GM18505 (cell line): ENCODE data around the gene EHBP1.

Experiments
- ATAC-seq: cut with Tn5 transposase; IDR thresholded peaks from one replicate; pipeline ENCODE4 v1.9.1; 2021; ENCODE audit not compliant: unreplicated experiment
- POLR2A ChIP-seq: IDR thresholded peaks from 4 replicates; pipeline ENCODE4 v1.6.1; 2011; ENCODE audit warnings: borderline replicate concordance; ENCODE audit not compliant: insufficient read depth, insufficient read length; ENCODE audit errors: extremely low read depth

EHBP1 gene

DNA sequence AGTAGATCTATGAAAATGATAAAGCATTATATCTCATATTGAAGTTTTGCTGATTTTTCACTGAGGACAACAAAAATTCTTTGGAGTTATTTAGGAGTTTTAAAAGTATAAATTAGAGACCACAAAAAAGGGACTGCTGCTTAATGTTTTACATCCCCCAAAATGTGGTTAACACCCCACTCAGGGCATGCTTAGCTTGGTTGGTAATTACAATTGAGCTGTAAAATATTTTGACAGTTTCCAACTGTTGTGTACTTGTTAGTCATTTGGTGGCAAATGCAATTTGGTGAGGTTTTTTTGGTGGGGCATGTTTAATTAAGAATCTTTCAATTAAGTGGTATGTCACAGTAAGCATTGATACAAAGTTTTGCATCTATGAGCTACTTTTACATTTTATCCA lies 207.8 kb downstream of the EHBP1 start:
- TF ChIP-seq POLR2A: no peak
- ATAC-seq: no peak

DNA sequence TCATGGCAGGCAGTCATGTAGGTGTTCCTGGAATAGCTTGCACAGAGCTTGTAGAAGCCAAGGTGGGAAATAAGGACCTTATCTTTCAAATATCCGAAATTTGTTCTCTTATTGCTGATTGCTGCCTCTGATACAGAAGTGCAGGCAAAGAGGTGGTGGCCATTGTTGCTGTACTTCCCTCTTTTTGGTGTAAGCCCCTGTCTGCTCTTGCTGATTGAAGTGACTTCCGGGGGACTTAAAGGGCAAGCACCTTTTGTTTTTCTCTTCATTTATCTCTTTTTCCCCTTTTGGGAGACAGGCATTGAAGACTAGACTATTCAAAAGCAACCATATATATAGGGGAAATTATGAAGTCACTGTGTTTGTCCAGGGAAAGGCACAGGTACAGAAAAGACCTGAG lies 213.5 kb downstream of the EHBP1 start:
- no peak for TF ChIP-seq POLR2A
- no peak for ATAC-seq

DNA sequence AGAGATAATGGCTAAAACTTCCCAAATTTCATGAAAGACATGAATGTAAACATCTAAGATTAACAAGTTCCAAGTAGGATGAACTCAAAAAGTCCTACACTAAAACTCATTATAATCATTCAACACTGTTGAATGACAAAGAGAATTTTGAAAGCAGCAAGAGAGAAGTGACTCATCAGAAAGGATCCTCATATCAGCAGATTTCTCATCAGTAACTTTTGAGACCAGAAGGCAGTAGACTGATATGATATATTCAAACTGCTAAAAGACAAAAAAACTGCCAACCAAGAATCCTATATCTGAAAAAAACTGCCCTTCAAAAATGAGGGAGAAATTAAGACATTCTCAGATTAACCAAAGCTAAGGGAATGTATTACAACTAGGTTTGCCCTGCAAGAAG lies 214.6 kb downstream of the EHBP1 start:
- TF ChIP-seq POLR2A: no peak
- ATAC-seq: no peak

DNA sequence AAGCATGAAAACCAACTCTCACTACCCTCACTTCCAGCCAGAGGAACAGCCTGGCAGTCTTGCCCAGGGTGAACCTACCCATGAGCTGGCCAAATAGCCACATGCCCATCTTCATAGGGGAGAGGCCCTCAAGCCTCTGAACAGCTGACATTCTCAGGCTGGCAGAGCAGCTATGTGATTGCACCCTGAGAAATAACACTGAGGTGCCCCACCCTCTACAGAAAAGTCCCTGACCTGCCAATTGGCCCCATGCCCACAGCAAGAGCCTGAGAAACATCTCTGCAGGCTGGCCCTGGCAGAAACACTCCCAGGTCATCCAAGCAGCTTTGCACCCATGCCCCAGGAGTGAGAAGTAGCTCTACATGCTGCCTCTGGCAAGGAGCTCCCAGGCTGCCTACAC lies 217.7 kb downstream of the EHBP1 start:
- no peak for TF ChIP-seq POLR2A
- ATAC-seq: no peak

DNA sequence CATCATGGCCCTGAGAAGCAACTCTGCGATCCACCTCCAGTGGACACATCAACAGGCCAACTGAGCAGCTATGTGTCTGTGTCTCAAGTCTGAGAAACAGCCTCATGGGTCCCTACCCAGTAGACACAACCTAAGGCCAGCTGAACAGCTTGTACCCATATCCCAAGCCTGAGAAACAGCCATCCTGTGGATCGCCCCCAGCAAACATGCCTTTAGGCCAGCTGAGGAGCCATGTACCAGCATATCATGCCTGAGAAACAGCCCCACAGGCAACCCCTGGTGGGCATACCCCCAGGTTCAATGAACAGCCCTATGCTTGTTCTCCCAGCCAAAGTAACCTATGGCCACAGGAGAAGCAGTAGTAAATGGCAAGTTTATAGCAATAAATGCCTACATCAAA lies 218.4 kb downstream of the EHBP1 start:
- TF ChIP-seq POLR2A: no peak
- no peak for ATAC-seq

DNA sequence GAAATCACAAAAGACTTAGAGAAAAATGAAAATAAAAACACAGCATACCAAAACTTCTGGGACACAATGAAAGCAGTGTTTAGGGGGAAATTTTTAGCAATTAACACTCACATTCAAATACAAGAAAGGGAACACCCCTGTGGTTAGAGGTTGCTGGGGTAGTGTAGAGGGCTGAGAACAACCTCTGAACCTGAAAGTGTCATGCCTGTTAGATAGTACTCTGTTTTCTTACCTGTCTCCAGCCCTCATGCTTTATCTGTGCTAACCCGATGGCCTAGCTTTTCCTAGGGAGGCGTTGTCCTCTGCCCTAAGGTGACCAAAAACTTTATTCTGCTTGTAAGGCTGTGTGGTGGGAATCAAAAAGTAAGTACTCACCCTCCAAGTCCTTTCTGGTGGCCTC lies 222.5 kb downstream of the EHBP1 start:
- no peak for ATAC-seq
- no peak for TF ChIP-seq POLR2A

DNA sequence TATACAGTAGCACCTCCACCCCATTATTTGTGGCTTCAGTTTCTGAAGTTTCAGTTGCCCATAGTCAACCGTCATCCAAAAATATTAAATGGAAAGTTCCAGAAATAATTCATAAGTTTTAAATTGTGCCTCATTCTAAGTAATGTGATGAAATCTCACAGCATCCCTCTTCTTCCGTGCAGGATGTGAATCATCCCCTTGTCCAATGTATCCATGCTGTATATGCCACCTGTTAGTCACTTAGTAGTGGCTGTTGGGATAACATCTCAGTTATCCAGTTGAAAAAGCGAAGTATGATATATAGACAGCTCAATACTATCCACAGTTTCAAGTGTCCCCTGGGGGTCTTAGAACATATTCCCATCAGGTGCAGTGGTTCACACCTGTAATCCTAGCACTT lies 226.0 kb downstream of the EHBP1 start:
- ATAC-seq: no peak
- no peak for TF ChIP-seq POLR2A

DNA sequence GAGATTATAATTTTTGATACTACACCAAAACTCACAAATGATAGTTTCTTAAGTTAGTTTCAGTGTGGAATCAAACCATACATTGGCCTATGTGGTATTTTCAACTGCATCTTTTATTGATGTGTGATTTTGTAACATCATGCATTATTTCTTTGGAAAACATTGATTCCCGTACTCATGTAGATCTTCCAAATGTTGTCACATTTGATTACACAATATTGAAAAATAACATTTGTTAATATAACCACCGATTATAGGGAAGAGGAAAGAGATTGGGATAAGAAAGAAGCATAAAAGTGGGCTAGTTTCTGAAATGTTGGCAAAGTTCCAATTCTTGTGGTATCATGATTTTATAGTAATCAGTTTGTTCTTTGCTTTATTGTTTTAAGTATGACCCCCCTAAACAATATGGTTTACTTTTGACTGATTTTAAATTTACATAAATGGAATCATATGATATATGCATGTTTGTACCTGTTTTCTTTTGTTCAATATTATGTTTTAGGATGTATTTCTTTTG lies 227.9 kb downstream of the EHBP1 start:
- no peak for ATAC-seq
- no peak for TF ChIP-seq POLR2A

DNA sequence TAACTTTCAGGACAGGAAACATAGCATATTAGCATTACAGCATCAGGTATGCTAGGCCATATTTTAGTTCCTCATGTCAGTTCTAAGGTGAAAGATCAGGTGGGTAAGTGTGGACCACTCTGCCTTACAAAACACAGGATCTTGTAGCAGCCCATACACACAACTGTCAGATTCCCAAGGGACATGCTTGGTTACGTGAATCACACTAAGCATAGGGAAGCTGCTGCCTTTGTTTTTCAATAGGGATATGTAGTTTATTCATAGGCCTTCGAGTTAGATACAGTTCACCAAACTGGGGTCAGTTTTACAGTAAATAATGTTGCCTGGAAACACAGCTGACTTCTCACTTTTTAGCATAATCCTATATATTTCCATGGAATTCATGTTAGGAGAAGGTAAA lies 229.0 kb downstream of the EHBP1 start:
- no peak for ATAC-seq
- TF ChIP-seq POLR2A: no peak

DNA sequence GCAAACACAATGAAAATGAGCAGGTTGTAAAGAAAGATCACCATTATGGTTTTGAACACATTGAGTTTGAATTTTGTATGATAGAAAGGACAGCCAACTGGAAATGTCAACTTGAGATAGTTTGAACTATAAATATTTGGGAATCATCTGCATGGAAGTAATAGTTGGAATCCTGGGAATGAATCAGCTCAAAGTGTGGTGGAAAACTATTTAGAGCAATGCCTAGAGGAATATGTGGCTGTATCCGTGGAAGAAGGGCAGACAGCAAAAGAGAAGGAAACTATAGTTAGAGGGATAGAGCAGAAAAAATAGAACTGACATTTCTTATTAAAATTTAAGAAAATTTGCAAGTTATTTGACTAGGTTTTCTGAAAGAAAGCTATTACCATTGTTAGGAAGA lies 232.6 kb downstream of the EHBP1 start:
- no peak for TF ChIP-seq POLR2A
- ATAC-seq: no peak

DNA sequence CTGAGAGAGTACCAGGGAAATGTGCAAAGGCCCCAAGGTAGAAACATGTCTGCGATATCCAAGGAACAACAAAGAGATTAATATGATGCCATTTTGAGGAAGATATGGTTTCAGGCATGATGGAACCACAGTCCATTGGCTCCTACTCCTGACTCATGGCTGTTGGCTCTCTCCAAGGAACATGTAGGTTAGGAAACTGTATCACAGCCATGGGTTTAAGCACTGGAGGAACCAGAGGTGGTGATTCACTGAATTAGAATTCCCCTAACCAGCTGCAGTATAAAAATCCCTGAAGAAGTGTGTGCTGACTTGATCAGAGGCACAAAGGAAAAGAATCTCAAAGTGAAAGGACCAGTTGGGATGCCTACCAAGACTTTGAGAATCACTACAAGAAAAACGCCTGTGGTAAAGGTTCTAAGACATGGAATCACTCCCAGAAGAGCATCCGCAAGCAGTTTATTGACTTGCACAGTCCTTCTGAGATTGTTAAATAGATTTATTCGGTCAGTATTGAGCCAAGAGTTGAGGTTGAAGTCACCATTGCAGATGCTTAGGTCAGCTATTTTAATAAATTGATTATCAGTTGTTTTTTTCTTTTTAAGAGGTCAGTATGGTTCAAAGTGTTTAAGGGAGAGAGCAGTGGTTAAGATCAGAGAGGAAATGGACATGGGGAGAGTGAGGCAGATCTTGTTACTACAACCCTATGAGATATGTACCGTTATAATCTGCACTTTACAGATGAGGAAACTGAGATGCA lies 234.4 kb downstream of the EHBP1 start:
- no peak for TF ChIP-seq POLR2A
- no peak for ATAC-seq

DNA sequence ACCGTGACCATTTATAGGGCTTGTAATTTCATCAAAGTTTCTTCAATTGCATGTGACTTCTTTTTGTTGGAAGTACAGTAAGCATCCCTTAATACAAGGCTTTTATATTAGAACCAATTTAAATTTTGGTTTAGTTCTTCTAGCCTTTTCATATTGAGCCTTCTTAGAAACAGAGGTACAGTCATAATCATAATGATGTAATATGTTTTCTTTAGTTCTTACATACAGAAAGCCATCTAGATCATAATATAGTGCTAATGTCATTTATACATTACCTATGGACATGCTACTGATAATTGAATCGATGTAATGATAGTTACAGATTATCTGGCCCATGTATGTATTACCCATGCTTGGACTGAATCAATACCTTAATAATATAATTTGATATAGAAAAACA lies 235.2 kb downstream of the EHBP1 start:
- ATAC-seq: no peak
- TF ChIP-seq POLR2A: no peak

DNA sequence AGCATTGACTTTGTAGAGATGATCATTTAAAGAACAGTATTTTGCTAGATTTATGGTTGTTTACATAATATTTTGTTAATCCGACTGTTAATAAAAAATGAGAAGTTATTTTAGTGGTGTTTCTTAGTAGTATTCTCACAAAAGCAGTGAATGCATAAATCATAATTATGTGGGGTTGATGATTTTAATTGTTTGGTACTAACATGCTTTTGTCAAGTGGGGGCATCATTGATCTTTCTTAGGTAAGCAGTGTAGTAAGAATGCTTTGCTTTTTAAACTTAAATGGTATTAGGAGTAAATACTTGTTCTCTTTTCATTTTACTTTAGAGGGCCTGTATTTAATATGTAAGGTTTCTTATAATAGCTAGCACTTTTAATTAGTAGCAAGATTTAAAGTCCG lies 235.9 kb downstream of the EHBP1 start:
- TF ChIP-seq POLR2A: no peak
- ATAC-seq: no peak

DNA sequence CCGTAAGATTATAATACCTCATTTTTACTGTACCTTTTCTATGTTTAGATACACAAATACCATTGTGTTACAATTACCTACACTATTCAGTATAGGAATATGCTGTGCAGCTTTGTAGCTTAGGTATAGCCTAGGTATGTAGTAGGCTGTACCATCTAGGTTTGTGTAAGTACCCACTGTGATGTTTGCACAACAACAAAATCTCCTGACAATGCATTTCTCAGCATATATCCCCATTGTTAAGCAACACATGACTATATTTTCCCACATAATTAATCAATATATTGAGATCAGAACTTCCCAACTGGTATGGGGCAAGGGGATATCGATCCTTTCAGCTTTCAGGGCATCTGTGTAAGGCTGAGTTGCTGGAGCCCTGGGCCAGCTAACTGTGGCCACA lies 238.8 kb downstream of the EHBP1 start:
- no peak for ATAC-seq
- no peak for TF ChIP-seq POLR2A

DNA sequence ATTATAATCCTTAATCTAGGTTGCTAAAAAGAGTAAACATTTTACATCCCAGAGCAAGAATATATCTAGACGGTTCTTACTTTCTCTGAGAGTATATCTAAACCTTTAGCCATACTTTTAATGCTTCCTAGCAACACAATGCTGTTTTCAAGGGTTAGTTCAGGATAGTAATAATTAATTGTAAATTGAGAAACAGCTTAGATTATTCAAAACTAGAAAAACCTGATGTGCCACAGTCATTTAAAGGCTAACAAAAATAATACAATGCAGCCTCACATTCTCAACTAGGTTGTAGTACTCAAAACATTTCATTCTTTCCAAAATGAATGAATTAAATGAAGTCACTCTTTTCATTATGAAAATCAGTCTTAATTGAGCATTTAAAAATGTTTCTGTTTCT lies 241.9 kb downstream of the EHBP1 start:
- ATAC-seq: no peak

More for the DNA sequence above, 241.9 kb downstream of the EHBP1 start:
- TF ChIP-seq POLR2A: no peak
